HG02840 (cell line): ENCODE measurements around the gene TRIM31.
A peak's percentile ranks its signal among the peaks of the same experiment; 100 is the strongest.
"Not testable (repeated sequence)": the region's sequence is repeated elsewhere in the genome, so short reads cannot be mapped to it uniquely, and the experiment has no call there.

Experiments
- ATAC-seq: cut with Tn5 transposase; IDR thresholded peaks from one replicate; pipeline ENCODE4 v1.9.1; 2021; ENCODE audit warnings: mild to moderate bottlenecking, moderate library complexity, moderate number of reproducible peaks; ENCODE audit not compliant: unreplicated experiment, low FRiP score

The TRIM31 gene

GRCh38 chr6:30121446-30122366 lies 8.8 kb upstream of the TRIM31 start:
- ATAC-seq, result no peak

DNA sequence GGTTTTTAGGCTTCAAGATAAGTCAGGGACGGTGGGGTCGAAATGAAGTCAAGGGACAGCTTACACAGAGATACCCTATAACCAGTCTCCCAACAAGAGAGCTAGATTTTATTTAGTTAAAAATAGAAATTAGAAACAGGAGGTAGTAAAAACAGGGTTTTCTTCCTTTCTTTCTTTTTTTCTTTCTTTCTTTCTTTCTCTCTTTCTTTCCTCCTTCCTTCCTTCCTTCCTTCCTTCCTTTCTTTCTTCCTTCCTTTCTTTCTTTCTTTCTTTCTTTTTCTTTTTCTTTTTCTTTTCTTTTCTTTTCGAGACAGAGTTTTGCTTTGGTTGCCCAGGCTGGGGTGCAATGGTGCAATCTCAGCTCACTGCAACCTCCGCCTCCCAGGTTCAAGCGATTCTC lies 5.8 kb upstream of the TRIM31 start:
- not testable (repeated sequence) for ATAC-seq

DNA sequence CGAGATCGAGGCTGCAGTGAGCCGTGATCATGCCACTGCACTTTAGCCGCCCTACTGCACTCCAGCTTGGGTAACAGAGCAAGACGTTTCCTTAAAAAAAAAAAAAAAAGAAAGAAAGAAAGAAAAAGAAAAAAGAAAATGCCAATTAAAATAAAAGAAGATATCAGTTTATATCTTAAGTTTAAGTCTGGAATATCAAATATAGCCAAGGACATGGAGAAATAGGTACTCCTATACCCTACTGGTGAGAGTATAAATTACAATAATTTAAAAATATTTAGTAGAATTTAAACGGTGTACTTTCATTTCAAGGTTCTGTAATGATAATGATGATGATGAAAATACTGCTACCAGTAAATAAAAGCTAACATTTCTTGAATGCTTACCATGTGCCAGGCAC lies 3.8 kb upstream of the TRIM31 start:
- ATAC-seq, result no peak

DNA sequence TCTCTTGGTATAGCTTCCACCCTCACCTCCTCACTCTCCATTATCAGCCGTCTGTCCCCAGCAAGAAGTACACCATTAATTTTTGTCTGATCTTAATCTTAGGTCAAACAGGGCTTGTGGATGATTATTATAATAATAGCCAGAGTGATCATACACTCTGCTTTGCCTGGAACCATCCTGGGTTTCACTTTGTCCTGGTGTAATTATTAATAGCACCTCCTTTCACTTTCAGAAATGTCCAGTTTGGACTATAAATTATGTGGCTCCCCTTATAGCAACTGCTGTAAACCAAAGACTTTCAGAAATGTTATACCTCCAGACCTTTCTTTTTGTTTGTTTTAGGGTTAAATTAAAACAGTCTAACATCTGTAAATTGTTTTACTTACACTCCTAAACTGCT lies 951 bp upstream of the TRIM31 start:
- no peak for ATAC-seq

- no peak for ATAC-seq
These were observed 392 bp downstream of the TRIM31 start for GRCh38 chr6:30112402-30112994.

GRCh38 chr6:30111266-30111856 lies 1.5 kb downstream of the TRIM31 start:
- ATAC-seq, result no peak

GRCh38 chr6:30104661-30105060 lies 8.2 kb downstream of the TRIM31 start:
- ATAC-seq, result no peak

GRCh38 chr6:30103872-30104179 lies 9.1 kb downstream of the TRIM31 start:
- no peak for ATAC-seq

- peak; percentile 59 for ATAC-seq
These were observed 9.7 kb downstream of the TRIM31 start for GRCh38 chr6:30102970-30103871.

GRCh38 chr6:30102414-30102969 lies 10.4 kb downstream of the TRIM31 start:
- ATAC-seq, result no peak

DNA sequence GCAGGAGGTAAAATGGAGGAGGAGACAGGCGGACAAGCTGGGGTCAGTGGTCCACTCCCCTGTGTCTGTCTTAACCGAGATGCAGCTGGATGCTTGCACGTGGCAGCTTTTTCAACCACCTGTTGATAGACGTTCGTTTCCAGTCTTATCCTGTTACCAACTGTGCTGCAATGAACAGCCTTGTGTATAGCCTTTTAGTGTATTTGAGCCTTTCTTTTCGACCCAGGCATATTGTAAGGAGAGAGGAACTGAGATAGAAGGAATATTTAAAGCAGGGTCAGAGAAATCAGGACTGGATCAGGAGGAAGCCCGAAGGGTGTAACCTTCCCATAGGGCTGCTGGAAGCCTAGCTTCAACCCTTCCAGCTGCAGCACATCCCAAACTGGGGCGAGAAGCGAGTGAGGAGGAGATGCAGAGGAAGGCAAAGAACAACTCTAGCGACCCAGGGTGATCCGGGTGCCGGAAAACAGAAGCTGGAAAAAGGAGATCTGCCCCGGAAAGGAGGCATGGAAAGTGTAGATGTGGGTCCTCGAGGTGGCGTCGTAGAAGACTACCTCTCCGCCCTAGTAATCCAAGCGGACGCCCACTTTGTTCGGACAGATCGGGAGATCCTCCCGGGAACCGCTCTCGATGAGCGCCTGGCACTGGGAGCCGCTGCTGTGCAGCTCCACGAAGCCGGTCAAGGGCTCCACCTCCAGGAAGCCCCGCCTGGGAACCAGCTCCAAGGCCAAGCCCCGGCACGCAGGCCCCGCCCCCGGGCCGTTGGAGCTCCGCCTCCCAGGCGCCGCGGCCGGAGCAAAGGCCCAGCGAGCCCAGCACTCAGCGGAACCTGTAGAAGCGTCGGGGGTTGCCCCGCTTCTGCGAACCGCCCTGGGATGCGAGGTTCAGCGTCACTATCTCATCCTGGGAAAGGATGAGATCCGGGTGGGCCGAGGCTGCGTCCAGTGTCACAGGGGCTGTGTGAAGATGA lies 11.2 kb downstream of the TRIM31 start:
- ATAC-seq, result no peak

DNA sequence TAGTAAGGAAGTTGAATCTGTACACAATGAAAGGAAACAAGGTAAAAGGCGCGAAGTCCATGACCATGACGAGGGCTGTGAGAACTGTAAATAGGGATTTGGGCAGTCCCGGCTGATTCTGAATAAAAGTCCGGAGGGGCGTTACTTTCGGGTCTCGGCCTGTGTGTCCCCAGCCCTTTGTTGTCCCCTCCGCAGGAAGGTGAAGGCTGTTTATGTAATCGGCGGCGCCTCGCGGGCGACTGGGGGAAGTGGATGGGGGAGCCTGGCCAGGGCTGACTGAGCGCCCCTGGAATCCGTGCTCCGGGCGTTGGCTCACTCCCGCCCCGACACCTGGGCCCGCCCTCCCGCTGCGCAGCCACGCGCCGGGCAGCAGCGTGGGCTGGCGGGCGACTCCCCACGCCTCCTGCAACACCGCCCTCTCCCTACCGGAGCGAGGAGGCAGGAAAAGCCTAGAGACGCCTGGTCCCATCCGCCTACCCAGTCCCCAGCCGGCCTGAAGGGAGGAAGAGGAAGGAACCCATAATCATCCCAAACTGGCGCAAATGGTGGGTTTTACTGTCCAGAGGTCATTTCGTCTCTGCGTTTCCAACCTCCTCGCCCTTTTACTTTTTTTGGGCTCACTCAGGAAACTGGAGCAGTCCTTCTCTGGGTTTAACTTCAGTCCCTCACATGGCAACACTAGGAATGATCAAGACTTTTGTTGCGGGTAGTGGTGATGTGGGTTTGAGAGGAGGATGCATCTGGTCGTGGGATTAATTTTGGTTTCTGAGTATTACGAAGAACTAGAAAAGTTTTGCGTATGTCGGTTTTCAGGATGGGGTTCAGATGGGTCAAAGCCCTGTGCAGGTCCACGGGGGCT lies 12.1 kb downstream of the TRIM31 start:
- no peak for ATAC-seq

DNA sequence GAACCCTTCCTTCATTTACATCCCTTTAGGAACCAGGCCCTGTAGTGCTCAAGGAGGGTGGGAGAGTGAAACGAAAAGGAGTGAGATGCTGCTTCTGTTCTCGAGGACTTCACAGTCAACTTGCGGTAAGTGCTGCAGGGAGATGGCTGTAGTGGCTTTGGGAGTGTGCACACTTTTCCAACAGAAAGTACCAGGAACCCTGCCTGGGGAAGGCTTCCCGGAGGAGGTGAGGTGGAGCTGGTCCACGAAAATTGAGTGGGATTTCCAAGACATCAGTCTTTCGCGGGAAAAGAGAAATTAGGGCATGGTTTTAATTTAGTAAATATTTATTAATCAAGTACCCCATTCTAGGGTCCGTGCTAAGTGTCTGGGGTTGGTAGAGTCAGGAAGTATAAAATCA lies 12.7 kb downstream of the TRIM31 start:
- no peak for ATAC-seq

- no peak for ATAC-seq
These were observed 14.8 kb downstream of the TRIM31 start for GRCh38 chr6:30097902-30098768.

DNA sequence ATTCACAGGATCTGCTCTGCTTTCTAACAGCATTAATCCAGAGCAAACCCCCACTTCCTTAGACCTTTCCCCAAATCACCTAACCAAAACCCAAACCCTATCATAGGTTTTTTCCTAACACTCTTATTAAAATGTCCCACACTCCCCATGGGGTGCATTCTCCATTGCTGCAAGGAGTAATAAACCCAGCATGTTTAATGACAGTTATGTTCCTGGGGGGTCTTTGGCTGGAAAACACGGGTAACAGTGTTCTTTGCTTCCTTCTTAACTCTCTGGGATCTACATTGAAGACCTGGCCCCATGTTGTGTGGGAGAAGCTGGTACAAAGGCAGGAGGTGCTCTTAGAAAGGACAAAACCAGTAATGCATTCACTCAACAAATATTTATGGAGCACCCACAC lies 16.1 kb downstream of the TRIM31 start:
- no peak for ATAC-seq

GRCh38 chr6:30093951-30094661 lies 18.8 kb downstream of the TRIM31 start:
- ATAC-seq, result no peak
